HepG2 (cell line): ENCODE measurements around the gene NPFFR1. TPM values are rescaled to one million over a fixed set of nuclear protein-coding genes. Genes with fewer than 3 reads are reported as not detected.

Source experiments
- ATAC-seq: fragments of 200-7000 bp; cut with Tn5 transposase; 3 replicates; pipeline ENCODE4 v1.9.1; 2020; ENCODE audit warnings: mild to moderate bottlenecking, moderate library complexity
- BruUV-seq: library from RNA; stranded (reverse); fragments of 400-500 nt; replicated peaks from 2 replicates; lab custom pipeline; 2021; lab: Mats Ljungman, UMichigan
- CTCF ChIA-PET: fragments of 300-600 bp; formaldehyde crosslinking; extraction: SDS; loops from one replicate; lab custom pipeline; 2021; ENCODE audit warnings: low total read pairs, inconsistent platforms, low intra/inter-chr PET ratio; lab: Yijun Ruan, JAX
- POLR2A ChIA-PET: fragments of 350-600 bp; sonication (Branson Sonifier 250); formaldehyde crosslinking; loops from one replicate; lab custom pipeline; 2020; ENCODE audit warnings: antibody characterized with exemption, inconsistent platforms; lab: Yijun Ruan, JAX
- DNase-seq: peaks from one replicate; pipeline ENCODE4 v3.0.0-alpha.2; 2015; ENCODE audit warnings: low spot score
- FAIRE-seq: peaks from 3 replicates; lab custom pipeline; 2011; peaks lifted over from hg19 to GRCh38; lab: Jason Lieb, UNC
- H2AFZ ChIP-seq: one replicate; pipeline ENCODE4 v1.6.1; 2011; ENCODE audit warnings: low read length, inconsistent platforms
- H3K27ac ChIP-seq: fragments of 300-600 bp; 3 replicates; pipeline ENCODE4 v1.8.0; 2011; ENCODE audit warnings: mixed run types, mild to moderate bottlenecking, mixed read lengths, low read length, inconsistent platforms; ENCODE audit not compliant: insufficient read depth; ENCODE audit errors: extremely low read length
- H3K27me3 ChIP-seq, 2 experiments: fragments of 200-600 bp in 1 of 2; 2 replicates in 1 of 2; 3 replicates in 1 of 2; pipeline versions ENCODE4 v1.6.0 to v1.8.0; 2011; ENCODE audit warnings: low read length in 2 of 2, mild to moderate bottlenecking in 2 of 2, moderate library complexity in 2 of 2, inconsistent platforms in 1 of 2; ENCODE audit not compliant: insufficient read depth in 2 of 2, control insufficient read depth in 1 of 2
- H3K36me3 ChIP-seq, 2 experiments: fragments of 200-600 bp in 1 of 2; replicated peaks in 1 of 2; 2 replicates in 1 of 2; 3 replicates in 1 of 2; pipeline versions ENCODE4 v1.5.1 to v1.8.0; 2011; ENCODE audit warnings: low read length in 2 of 2, inconsistent platforms in 1 of 2; ENCODE audit not compliant: insufficient read depth in 2 of 2, control insufficient read depth in 1 of 2
- H3K4me1 ChIP-seq: 2 replicates; pipeline ENCODE4 v1.5.1; 2012; ENCODE audit warnings: low read length, inconsistent platforms; ENCODE audit not compliant: insufficient read depth
- H3K4me2 ChIP-seq: 2 replicates; pipeline ENCODE4 v1.6.0; 2011; ENCODE audit warnings: low read depth, low read length, inconsistent platforms
- H3K4me3 ChIP-seq, 3 experiments: fragments of 200-600 bp in 1 of 3; sonication (generic), shearing (Covaris generic) in 1 of 3; replicated peaks in 1 of 3; 2 replicates each; pipeline ENCODE4 v1.5.1; 2011 to 2016; ENCODE audit warnings: low read length in 3 of 3, inconsistent platforms in 2 of 3, low read depth in 2 of 3, mild to moderate bottlenecking in 2 of 3, control low read depth in 1 of 3, mixed read lengths in 1 of 3; ENCODE audit not compliant: insufficient read depth in 1 of 3
- H3K79me2 ChIP-seq: one replicate; pipeline ENCODE4 v1.6.1; 2011; ENCODE audit warnings: low read length, inconsistent platforms; ENCODE audit not compliant: insufficient read depth
- H3K9ac ChIP-seq: 2 replicates; pipeline ENCODE4 v1.6.0; 2011; ENCODE audit warnings: mild to moderate bottlenecking, low read depth, low read length, inconsistent platforms; ENCODE audit not compliant: insufficient read depth
- H3K9me3 ChIP-seq: 2 replicates; pipeline ENCODE4 v1.5.1; 2012; ENCODE audit warnings: mild to moderate bottlenecking, low read length
- H4K20me1 ChIP-seq: 2 replicates; pipeline ENCODE4 v1.6.0; 2011; ENCODE audit warnings: inconsistent platforms, mild to moderate bottlenecking, low read length, moderate library complexity; ENCODE audit not compliant: insufficient read depth
- XRCC5 ChIP-seq: fragments of 200-400 bp; formaldehyde crosslinking; optimal IDR thresholded peaks from 2 replicates; pipeline ENCODE3; 2017; ENCODE audit warnings: mild to moderate bottlenecking, low read length
- WGBS: methylation state at CpG from one replicate; pipeline ENCODE4 v1.1.6; 2017; ENCODE audit warnings: low lambda C conversion rate; 5-methylcytosine and 5-hydroxymethylcytosine counted together
- in situ Hi-C: cut with HindIII; loops from 2 replicates; pipeline ENCODE4 v1.10.0; 2017; ENCODE audit warnings: low pct_unique_long_range_greater_than_20kb; ENCODE audit not compliant: extremely low pct_ligation_motif_present
- intact Hi-C: fragments of 100-400 bp; cut with micrococcal nuclease; formaldehyde crosslinking; loops from one replicate; pipeline ENCODE4 v1.10.0; 2022; ENCODE audit not compliant: unreplicated experiment
- polyA plus RNA-seq, 8 experiments: library from polyadenylated mRNA; depleted of rRNA in 3 of 8; stranded (reverse) in 7 of 8; unstranded in 1 of 8; fragments of >200 nt; fragmentation: Illumina TruSeq in 4 of 8; extraction: Trizol in 4 of 8; gene quantifications; 2 replicates each; pipeline versions ENCODE4 v1.2.1 to v1.2.3, GENCODE V29; 2011 to 2016; ENCODE audit warnings: low read depth in 4 of 8, missing spikeins in 1 of 8, mixed read lengths in 1 of 8; ENCODE audit not compliant: insufficient read depth in 1 of 8
- total RNA-seq, 5 experiments: library from RNA; depleted of rRNA; stranded (reverse); fragments of >200 nt; fragmentation: Illumina TruSeq; extraction: Trizol; gene quantifications; 2 replicates each; pipeline ENCODE4 v1.2.3, GENCODE V29; 2016; ENCODE audit warnings: low read depth in 1 of 5
- TF ChIP-seq, protein P1 (sequence below): IDR thresholded peaks from 2 replicates; pipeline ENCODE4 v1.6.1; 2016; ENCODE audit warnings: low read depth, missing genetic modification reagents, missing compliant biosample characterization

NPFFR1 gene
- total and polyA plus RNA-seq, 2 of the 13 experiments (the other 11 are each of a cell fraction or from before 2014, with no cell fraction given) = under 0.01 TPM; not detected in 1

DNA sequence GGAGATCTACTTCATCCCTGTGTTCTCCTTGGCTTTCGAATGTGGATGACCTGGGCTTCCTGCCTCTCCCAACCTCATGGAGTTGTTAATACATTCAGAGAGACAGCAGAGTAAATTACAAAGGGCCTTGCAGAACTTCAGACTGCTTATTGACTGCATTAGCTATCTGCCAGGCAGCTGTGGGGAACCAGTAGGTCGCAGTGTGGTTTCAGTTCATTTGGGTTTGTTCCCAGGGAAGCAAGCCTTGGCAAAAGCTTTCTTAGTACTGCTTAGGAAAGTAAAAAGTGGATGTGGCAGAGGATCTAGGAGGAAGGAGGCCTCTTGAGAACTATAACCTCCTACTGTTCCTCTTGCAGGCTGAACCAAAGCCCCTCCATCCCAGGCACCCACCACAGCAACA lies 9.2 kb downstream of the NPFFR1 start:
- DNase-seq (no peak), FAIRE-seq (no peak), ATAC-seq (no peak)
- no TSS peak for BruUV-seq
- Histone ChIP-seq H4K20me1 (no peaks in the 10 kb centered on the region), H3K4me2 (no peak overlapping the region), H3K27me3 (peaks cover 0 to 17% of the 10 kb centered on the region in 2 experiments; a peak in 2 of 5 replicates), H3K9ac (no peak overlapping the region), H3K4me3 (no peak overlapping the region), H3K27ac (no peak overlapping the region), H3K36me3 (no peaks in the 10 kb centered on the region), H3K4me1 (peaks cover 7% of the 10 kb centered on the region), H3K79me2 (no peaks in the 10 kb centered on the region), H3K9me3 (no peaks in the 10 kb centered on the region), H2AFZ (no peak overlapping the region)
- 45% methylated on average over 2 of the region's 2 CpGs for WGBS
- POLR2A ChIA-PET = no interaction called here
- no peak for TF ChIP-seq XRCC5
- TF ChIP-seq, protein P1, sequence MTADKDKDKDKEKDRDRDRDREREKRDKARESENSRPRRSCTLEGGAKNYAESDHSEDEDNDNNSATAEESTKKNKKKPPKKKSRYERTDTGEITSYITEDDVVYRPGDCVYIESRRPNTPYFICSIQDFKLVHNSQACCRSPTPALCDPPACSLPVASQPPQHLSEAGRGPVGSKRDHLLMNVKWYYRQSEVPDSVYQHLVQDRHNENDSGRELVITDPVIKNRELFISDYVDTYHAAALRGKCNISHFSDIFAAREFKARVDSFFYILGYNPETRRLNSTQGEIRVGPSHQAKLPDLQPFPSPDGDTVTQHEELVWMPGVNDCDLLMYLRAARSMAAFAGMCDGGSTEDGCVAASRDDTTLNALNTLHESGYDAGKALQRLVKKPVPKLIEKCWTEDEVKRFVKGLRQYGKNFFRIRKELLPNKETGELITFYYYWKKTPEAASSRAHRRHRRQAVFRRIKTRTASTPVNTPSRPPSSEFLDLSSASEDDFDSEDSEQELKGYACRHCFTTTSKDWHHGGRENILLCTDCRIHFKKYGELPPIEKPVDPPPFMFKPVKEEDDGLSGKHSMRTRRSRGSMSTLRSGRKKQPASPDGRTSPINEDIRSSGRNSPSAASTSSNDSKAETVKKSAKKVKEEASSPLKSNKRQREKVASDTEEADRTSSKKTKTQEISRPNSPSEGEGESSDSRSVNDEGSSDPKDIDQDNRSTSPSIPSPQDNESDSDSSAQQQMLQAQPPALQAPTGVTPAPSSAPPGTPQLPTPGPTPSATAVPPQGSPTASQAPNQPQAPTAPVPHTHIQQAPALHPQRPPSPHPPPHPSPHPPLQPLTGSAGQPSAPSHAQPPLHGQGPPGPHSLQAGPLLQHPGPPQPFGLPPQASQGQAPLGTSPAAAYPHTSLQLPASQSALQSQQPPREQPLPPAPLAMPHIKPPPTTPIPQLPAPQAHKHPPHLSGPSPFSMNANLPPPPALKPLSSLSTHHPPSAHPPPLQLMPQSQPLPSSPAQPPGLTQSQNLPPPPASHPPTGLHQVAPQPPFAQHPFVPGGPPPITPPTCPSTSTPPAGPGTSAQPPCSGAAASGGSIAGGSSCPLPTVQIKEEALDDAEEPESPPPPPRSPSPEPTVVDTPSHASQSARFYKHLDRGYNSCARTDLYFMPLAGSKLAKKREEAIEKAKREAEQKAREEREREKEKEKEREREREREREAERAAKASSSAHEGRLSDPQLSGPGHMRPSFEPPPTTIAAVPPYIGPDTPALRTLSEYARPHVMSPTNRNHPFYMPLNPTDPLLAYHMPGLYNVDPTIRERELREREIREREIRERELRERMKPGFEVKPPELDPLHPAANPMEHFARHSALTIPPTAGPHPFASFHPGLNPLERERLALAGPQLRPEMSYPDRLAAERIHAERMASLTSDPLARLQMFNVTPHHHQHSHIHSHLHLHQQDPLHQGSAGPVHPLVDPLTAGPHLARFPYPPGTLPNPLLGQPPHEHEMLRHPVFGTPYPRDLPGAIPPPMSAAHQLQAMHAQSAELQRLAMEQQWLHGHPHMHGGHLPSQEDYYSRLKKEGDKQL = no peak
- intact Hi-C loops (no loop called here), in situ Hi-C loops (loop anchor here (5.0 kb wide), 1 partner anchor 83 kb away; no protein-coding TSS in a partner anchor)
- CTCF ChIA-PET = no interaction called here
